Activated naive CD4-positive, alpha-beta T cell treated with anti-CD3 and anti-CD28 coated beads, Interleukin-2, amount 50 U/mL, for 16 hours (primary cell): Measurements from ENCODE around the gene PEA15.
A peak's percentile ranks its signal among the peaks of the same experiment; 100 is the strongest.

Source experiments
- DNase-seq: peaks from one replicate; pipeline ENCODE4 v3.0.0-alpha.2; 2020

PEA15 gene

GRCh38 chr1:160186246-160186645 is 18.9 kb upstream of the PEA15 start:
- DNase-seq = no peak

GRCh38 chr1:160186729-160187128 is 18.5 kb upstream of the PEA15 start:
- DNase-seq = no peak

- DNase-seq = no peak
Observed at GRCh38 chr1:160187407-160187806, 17.8 kb upstream of the PEA15 start.

GRCh38 chr1:160188341-160188740 is 16.8 kb upstream of the PEA15 start:
- no peak for DNase-seq

- no peak for DNase-seq
Observed at GRCh38 chr1:160189649-160190625, 15.2 kb upstream of the PEA15 start, which contains the start of gene CASQ1. CASQ1 (plus strand) TSS chr1:160190575; CDS start chr1:160190752, 177 bp downstream.

GRCh38 chr1:160191756-160192155 is 13.4 kb upstream of the PEA15 start:
- no peak for DNase-seq

- DNase-seq = no peak
Observed at GRCh38 chr1:160192234-160192633, 12.9 kb upstream of the PEA15 start.

GRCh38 chr1:160193091-160193819 is 11.9 kb upstream of the PEA15 start:
- DNase-seq = peak; percentile 78

- DNase-seq = no peak
Observed at GRCh38 chr1:160193832-160194736, 11.1 kb upstream of the PEA15 start.

- no peak for DNase-seq
Observed at GRCh38 chr1:160194737-160195059, 10.5 kb upstream of the PEA15 start.

- no peak for DNase-seq
Observed at GRCh38 chr1:160196143-160196542, 9.0 kb upstream of the PEA15 start.

GRCh38 chr1:160197231-160197630 is 8.0 kb upstream of the PEA15 start:
- no peak for DNase-seq

GRCh38 chr1:160200786-160201185 is 4.4 kb upstream of the PEA15 start:
- DNase-seq = no peak

- no peak for DNase-seq
Observed at GRCh38 chr1:160204526-160205241, 500 bp upstream of the PEA15 start.

GRCh38 chr1:160206036-160206389 is 829 bp downstream of the PEA15 start:
- peak; percentile 54 for DNase-seq

- no peak for DNase-seq
Observed at GRCh38 chr1:160206421-160207117, 1.4 kb downstream of the PEA15 start.

GRCh38 chr1:160207118-160207650 is 2.0 kb downstream of the PEA15 start:
- DNase-seq = no peak

- DNase-seq = no peak
Observed at GRCh38 chr1:160207771-160208556, 2.8 kb downstream of the PEA15 start.

GRCh38 chr1:160208557-160209320 is 3.6 kb downstream of the PEA15 start:
- DNase-seq = no peak
